GM15510 (cell line): ENCODE results near the gene RSBN1.

Experiments
- POLR2A ChIP-seq: IDR thresholded peaks from 3 replicates; pipeline ENCODE4 v1.6.1; 2011; ENCODE audit warnings: borderline replicate concordance; ENCODE audit not compliant: insufficient read length; ENCODE audit errors: extremely low read depth

The RSBN1 gene

DNA sequence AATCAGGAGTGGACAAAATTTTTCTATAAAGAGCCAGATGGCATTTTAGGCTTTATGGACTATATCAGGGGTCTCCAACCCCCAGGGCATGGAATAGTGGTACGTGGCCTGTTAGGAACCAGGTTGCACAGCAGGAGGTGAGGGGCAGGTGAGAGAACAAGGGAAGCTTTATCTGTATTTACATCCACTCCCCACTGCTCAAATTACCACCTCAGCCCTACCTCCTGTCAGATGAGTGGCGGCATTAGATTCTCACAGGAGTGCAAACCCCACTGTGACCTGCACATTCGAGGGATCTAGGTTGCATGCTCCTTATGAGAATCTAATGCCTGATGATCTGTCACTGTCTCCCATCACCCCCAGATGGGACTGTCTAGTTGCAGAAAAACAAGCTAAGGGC is 66.9 kb downstream of the RSBN1 start:
- TF ChIP-seq POLR2A, result no peak

- TF ChIP-seq POLR2A, result no peak
These were observed 68.2 kb downstream of the RSBN1 start for GRCh38 chr1:113744114-113744513.

DNA sequence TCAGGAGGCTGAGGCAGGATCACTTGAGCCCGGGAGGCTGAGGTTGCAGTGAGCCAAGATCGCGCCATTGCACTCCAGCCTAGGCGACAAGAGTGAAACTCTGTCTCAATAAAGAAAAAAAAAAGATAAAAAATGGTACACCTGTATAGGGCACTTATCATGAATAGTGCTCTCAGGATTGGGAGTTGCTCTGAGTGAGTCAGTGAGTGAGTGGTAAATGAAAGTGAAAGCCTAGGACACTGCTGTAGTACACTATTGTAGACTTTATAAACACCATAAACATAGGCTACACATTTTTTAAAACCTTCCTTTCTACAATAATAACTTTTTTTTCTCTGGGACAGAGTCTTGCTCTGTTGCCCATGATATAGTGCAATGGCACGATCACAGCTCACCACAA is 69.8 kb downstream of the RSBN1 start:
- no peak for TF ChIP-seq POLR2A

DNA sequence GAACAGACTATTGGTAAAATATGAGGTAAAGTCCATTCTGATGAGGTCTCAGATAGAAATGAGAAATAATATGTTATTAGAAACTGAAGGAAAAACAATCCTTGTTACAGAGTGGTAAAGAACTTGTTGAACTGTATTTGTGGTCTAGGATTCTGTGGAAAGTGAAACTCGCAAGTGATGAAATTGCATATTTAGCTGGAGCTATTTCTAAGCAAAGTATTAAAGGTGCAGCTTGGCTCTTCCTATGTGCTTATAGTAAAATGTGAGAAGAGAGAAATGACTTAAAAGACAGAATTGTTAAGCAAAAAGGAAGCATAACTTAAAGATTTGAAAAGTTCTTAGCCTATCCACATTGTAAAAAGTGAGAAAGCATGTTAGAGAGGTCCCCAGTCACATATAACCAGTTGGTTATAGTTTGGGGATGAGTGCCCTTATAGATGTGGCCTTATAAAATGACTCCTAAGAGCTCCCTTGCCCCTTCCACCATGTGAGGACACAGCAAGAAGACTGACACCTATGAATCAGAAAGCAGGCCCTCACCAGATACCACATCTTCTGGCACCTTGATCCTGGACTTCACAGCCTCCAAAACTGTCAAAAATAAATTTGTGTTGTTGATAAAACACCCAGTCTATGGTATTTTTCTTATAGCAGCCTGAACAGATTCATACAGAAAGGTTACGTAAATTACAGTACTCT is 77.8 kb downstream of the RSBN1 start:
- TF ChIP-seq POLR2A, result no peak

DNA sequence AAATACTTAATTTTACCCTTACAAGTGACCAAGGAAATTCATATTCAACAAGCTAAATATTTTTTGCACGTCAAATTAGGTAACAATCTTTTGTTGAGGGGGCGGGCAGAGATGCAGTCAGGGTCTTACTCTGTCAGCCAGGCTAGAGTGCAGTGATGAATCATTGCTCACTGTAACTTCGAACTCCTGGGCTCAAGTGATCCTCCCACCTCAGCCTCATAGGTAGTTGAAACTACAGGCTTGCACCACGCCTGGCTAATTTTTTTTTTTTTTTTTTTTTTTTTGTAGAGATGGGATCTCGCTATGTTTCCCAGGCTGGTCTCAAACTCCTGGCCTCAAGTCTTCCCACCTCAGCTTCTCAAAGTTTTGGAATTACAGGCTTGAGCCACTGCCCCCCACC is 79.5 kb downstream of the RSBN1 start:
- no peak for TF ChIP-seq POLR2A

DNA sequence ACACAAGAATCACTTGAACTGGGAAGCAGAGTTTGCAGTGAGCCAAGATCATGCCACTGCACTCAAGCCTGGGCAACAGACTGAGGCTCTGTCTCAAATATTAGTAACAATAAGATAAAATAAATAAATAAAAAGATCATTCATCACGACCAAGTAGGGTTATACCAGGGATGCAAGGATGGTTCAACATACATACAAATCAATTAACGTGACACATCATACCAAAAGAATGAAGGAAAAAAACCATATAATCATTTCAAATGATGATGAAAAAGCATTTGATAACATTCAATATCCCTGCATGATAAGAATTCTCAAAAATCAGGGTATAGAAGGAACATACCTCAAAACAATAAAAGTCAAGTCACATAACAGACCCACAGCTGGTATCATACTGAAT is 91.3 kb downstream of the RSBN1 start:
- TF ChIP-seq POLR2A, result no peak

- TF ChIP-seq POLR2A, result no peak
These were observed 97.5 kb downstream of the RSBN1 start for GRCh38 chr1:113714606-113715269.
